Middle frontal gyrus (tissue), 1 donor: ENCODE data around the gene HDAC9.

Experiments
- DNase-seq: peaks from one replicate; pipeline ENCODE4 v3.0.0-alpha.2; 2015; ENCODE audit warnings: low spot score; ENCODE audit errors: extremely low spot score

HDAC9 gene

DNA sequence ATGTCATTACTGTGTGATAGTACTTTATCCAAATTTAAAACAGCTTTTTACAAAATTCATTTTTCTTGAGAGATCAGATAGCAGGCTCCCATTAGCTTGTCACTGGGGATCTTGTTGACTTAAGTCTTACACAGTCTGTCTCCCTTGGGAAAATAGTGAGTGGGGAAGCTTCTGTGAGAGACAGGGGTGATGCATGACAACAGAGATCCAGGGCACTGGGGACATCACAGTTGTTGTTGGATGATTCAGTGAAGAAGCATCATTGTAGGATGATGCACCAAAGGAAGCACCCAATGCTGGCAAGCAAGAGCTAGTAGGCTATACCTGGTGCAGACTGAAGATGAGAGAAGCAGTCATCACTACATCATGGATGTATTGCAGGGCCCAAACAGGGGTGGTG, 284.7 kb downstream of the HDAC9 start:
- DNase-seq, result no peak

DNA sequence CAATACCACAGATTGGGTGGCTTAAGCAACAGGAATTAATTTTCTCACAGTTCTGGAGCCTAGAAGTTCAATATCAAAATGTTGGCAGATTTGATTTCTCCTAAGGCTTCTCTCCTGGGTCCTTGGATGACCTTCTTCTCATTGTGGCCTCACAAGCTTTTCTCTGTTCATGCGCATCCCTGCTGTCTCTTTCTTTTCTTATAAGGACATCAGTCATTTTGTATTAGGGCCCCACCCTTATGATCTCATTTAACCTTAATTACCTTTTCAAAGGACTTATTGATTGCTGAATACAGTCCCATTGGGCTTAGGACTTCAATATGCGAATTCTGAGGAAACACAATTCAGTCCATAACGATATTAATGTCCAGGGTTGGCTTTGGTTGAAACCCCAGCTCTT, 285.4 kb downstream of the HDAC9 start:
- DNase-seq, result no peak

DNA sequence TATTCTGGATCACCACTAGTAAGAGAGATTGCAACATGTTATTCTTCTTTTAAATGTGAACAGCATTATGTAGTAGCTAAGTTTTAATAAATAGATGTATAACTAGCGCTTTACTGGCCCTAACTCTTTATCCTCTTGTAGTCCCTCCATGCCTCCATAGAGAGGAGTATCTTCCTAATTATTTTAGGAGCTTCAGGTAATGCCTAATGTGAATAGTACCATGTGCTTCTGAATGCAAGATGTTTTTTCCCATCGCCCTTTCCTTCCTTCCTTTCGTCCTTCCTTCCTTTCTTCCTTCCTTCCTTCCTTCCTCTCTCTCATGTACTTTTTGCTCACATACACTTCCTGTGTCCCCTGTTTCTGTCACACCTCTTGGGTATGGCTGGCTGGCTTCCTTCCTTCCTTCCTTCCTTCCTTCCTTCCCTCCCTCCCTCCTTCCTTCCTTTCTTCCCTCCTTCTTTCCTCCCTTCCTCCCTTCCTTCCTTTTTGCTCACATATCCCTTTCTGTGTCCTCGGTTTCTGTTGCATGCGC, 290.7 kb downstream of the HDAC9 start:
- no peak for DNase-seq

DNA sequence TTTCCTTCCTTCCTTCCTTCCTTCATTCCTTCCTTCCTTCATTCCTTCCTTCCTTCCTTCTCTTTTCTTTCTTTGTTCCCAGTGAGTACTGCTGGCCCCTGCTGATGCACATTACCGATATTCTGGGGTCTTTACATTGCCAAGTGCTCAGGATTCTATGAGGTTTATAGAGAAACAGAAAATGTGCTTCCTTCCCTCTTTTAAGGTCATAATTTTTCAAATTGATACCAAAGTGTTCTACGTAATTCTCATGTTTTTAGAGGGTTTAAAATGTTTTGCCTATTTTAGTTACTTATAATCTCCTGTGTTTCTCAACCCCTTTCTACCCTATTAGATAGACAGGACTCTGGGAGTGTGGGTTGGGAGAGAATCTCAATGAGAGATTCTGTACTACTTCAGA, 291.2 kb downstream of the HDAC9 start:
- no peak for DNase-seq

DNA sequence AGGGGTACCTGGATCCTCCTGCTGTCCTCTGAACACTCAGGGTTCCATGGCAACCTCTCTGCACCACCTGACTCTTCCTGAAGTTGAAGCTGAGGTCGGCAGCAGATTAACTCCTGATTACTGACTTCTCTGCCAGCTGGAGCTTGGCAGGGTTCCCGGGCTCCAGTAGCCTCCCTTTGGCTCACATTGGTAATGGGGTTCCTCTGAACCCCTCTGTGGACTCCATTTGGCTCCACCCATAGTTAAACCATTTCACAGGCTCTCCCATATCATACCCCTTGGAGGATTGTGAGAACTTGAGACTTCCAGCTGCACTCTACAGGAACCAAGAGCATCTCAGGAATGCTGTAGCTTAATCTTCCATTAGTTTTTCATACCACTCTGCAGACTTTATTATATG, 292.5 kb downstream of the HDAC9 start:
- DNase-seq, result no peak

DNA sequence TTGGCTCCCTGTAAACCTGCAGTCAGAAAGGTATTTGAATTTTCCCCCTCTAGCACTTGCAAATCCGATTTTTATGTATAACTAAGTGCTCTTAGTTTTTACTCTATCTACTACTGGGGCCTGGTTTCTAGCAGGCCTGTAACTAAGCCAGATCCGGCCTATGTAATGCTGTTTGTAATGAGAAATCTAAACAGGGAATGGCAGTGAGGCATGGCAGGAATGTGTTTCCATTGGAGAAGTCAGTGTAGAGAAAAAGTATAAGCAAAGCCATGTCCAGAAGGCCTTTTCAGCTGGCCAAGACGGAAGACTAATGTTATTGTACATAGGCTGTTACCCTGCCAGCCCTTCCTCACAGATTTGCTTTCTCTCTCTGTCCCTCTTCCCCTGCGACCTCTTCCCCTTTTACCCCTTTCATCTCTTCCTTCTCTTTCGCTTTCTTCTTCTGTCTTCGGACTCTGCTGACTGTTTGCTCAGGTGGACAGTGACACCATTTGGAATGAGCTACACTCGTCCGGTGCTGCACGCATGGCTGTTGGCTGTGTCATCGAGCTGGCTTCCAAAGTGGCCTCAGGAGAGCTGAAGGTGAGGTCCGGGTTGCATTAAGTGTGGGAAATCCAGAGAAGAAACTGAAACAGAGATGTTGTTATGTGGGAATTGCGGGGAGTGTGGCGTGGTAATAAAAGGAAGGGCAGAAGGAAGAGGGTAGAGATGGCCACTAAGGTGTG, 297.5 kb downstream of the HDAC9 start:
- no peak for DNase-seq

DNA sequence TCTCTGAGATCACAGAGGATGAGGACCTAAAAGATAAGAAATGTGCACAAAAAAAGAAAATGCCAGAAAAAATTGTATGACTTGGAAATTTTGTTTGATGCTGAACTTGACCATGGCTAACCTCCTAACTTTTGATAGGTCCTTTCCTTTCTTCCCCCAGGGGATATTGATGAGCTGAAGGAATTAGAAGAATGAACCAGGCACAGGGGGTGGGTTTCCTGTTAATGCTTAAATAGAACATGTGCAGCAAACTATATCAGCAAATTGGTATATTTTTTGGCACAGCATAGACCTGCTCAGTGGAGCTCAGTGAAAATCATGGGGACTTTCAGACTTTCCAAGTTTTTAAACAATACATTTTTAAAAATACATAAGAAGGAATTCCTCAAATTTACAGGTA, 300.7 kb downstream of the HDAC9 start:
- DNase-seq, result no peak

DNA sequence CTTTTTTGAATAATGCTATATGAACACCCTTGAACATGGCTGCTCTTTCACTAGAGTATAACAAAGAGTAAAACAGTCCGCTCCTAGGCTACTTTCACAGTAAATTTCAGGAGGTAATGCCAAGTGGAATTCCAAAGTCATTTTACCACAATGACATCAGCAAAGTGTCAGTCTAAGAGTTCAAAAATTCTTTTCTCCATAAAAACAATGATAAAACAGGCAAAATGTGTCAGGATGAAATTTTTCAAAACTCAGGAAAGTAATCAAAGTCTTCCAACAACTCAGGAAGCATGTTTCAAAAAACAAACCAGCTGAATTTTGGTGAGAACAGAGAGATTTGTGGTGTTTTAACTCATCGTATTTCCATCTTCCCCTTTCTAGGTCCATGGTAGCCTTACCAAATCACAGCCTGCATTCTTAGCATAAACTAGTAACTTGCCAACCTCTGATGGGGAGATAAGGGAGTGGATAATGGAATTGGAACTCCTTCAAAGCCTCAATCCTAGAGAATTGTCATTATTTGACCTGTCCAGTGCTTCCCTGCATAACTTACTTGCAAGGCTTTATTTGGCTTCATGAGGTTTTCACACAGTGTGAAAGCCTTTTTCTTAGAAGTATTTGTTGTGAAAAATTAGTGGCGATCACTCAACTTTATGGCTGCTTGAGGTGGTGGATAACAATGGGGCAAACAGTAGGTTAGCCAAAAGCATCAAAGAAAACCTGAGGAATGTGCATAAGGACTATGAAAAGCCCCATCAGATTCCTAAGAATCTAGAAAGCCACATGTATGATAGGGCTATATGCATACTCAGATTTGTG, 302.7 kb downstream of the HDAC9 start:
- no peak for DNase-seq

DNA sequence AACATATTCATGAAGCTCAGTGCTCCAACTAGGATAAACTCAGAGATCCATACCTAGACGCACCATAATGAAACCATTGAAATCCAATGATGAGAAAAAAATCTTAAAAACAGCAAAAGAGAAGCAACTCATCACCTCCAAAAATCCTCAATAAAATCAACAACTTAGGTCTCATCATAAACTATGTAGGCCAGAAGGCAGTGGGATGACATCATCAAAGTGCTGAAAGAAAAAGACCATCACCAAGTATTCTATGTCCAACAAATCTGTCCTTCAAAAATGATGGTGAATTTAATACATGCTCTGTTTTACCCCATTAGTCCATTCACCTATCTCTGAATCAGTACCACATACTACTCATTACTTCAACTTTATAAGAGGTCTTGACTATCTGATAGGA, 304.4 kb downstream of the HDAC9 start:
- no peak for DNase-seq

DNA sequence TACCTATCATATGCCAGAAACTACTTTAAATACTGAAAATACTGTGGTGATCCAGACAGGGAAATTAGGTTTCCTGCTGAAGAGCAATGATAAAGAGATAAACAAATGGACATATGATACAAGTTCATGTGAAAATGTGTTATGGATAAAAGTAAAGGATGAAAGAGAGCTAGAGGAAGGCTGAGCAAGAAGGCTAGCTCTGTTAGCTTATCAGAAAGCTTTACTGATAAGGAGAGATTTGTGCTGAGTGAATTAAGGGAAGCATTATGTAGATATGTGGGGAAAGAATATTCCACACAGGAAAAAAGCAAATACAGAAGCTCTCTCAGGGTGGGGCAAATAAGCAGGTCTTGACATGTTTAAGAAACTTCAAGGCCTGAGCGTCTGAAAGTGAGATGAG, 308.4 kb downstream of the HDAC9 start:
- no peak for DNase-seq

DNA sequence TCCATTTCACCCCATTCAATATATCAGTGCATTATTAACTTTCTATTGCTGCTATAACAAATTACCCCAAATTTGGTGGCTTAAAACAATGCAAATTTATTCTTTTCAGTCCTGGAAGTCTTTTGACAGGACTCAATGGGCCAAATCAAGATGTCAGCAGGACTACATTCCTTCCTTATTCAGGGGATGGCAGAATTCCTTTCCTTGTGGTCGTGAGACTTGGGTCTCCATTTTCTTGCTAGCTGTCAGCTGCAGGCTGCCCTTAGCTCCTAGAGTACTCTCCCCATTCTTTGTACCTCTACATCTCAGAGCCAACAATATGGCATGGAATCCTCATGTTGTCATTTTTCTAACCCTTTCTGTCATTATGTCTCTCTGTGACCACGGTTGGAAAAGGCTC, 310.6 kb downstream of the HDAC9 start:
- DNase-seq, result no peak

DNA sequence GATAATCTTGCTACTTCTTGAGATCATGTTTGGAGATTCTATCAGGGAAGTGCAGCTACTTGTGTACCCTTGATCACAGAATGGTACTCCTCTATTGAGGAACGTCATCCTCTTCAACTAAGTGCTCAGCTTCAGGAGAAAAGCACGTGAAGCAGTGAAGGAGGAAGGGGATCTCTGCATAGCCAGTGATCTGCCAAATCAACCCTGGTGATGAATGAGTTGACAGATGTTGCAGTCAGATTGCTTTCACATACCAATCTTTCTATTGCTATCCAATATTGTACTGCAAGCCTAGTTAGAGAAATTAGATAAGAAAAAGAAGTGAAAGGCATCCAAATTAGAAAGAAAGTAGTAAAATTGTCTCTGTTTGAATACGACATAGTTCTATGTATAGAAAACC, 312.5 kb downstream of the HDAC9 start:
- no peak for DNase-seq

DNA sequence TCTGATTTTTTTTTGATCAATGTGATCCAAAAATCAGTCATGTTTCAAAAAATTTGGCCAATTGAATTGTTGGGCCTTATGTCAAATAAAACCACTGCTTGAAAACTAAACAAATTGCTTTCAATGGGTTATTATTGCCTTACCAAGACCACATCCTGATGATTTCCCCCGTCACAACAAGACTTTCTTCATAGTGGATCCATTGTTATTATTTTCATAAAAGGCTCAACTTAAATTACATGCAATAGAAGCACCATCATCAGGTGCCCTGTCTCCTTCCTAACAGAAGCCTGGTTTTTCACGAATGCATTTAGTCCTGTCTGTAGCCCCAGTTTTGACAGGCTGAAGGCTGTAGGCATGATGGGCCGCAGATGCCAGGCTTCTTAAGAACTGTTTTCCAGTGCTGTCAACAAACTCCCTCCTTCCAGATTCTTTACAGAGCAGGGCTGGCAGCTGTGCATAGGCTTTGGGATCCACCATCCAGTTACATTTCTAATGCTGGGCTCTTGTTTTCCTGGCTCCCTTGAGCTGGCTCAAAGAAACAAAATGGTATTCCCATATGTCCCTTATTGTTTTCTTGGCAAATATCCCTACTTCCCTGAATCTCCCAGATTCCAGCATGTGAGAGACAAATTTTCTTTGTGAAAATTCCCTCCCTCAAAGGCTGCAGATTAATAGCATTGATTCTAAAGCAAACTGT, 319.9 kb downstream of the HDAC9 start:
- no peak for DNase-seq

DNA sequence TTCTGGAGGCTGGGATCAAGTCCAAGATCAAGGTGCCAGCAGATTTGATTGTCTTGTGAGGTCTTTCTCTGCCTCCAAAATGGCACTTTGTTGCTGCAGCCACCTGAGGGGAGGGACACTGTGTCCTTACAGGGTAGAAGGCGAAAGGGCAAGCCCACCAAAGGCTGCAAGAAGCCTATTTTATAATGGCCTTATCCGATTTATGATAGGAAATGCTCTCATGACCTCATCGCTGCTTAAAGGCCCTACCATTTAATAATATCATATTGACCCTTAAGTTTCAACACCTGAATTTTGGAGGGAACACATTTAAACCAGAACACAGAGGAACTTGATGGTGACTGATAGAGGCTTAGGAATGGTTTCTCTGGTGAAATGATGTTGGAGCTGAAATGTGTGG, 325.4 kb downstream of the HDAC9 start:
- DNase-seq, result no peak

DNA sequence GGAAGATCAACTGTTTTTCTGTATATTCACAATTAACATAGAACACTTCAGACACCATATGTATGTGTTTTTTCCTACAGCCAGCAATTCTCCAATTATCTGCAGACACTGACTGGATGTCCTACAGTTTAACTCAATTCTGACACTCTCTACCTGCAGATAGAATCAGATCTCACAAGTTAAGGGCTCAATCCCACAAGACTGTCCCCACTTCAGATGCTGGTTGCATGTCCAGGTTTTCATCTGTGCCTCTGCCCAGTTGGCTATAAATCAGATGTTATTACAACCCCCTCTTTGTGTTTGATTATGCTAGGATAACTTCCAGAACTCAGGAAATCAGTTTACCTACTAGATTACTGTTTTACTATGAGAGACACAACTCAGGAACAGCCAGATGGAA, 326.0 kb downstream of the HDAC9 start:
- no peak for DNase-seq

DNA sequence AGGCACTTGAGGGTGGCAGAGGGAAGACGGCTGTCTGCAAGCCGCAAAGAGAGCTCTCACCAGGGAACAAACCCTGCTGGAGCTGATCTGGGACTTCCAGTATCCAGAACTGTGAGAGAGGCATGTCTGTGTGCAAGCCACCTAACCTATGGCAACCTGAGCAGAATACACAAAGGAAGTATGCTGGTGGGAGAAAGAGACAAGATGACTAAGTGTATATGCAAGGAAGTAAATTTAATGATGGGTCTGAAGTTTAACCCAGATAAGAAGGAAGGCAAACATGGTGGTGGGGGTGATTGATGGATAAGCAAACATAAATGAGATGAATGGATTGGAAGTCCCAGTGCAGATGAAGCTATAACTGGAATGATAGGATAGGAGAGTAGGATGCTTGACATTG, 328.6 kb downstream of the HDAC9 start:
- no peak for DNase-seq

DNA sequence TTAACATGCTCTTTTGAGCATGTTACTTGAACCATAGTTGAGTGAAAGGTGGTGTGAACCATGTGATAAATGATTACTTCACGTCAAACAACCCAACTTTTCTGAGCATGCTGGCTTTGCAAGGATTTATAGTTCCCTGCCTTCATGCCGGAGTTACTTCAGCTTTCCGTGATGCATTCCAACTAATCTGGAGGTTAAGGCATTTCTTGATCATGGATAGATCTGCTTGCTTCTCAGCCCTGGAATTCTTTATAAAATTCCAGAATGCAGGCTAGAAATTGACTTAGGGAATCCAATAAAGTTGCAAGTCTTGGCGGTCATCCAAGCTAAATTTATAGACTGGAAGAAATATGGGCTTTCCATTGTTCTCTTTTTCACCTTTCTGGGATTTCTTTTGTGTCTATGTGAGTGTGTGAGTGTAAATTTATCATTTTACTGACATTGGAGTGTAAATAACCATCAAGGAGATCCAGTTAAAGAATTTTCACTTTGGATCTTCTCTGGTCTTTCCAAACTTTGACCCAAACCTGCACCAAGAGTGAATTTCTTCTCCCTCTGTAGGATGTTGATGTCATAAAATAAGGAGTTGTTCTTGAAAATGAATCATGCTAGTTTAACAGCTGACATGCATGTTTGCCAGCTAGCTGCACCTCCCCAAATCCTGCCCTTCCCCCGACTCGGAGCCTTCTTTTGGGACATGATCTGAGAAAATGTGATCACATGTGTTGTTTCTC, 332.9 kb downstream of the HDAC9 start:
- no peak for DNase-seq

DNA sequence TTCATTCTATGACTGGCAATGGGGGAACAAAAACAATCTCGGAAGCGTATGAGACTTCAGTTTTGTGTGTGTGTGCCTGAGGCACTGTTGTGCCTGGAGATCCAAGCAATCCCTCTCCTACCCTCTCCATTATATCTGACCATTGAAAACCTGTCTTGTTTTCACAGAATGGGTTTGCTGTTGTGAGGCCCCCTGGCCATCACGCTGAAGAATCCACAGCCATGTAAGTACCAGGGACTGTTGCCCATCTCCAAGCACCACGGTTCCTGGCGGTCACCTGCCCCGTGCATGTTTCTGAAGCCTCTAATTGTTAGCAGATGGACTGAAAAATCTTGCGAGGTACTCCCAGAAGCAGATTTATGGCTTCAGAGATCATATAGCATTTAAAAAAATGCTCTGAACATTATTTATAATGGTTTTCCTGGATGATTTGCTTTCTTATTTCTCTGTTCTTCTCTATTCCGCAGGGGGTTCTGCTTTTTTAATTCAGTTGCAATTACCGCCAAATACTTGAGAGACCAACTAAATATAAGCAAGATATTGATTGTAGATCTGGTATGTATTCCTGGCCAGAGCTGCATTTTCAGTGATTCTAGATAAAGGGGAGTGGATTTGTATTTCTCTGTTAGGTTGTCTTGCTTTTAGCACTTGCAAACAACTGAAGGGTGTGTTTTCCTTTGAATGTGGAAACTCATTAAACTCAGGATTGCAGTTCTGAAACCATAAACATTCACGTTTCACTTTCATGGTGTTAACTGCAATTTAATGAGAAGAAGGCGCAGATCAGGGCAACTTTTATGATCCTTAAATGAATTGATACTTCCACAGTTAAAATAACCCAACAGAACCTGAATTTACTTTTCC, 333.7 kb downstream of the HDAC9 start:
- DNase-seq, result no peak

DNA sequence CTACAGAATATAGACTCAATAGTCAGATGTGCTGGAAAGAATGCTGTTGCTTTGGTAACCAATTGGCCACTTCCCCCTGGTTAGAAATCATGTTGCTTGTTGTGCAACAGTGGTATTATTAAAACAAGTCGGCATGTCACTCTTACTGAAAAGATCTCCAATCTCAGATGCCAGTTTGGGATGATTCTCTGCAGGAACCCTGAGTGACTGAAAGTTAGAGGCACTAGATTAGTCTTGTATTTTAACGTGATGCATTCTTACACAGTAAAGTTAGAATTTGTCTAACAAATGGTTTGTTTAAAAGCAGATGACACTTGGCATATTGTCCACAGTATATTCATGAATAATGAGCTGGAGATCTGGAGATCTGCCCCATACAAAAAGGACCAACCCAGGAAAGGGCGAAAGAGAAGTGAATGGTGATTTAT, 334.3 kb downstream of the HDAC9 start:
- no peak for DNase-seq

DNA sequence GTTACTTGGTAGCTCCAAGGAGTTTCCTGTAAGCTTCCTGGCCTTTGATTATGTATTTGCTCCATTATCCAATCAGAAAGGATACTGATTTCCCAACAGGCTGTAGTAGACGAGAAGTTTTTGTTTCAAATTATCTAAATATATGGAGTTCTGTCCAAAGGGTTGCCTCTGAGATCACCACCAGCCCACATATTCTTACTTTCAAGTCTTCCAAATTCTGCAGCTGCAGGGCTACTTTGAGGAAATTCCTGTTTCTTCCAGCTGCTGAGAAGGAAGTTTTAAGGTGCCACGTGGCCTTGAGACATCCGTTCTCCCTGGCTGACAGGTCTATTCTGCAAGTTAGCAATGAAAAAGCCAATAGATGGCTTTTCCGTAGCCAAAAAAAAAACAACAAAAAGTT, 335.9 kb downstream of the HDAC9 start:
- DNase-seq, result no peak
